CD4-positive, alpha-beta T cell treated with Interleukin-17A for 4 hours (primary cell): ENCODE data around the gene USP48.

Experiments used
- DNase-seq: peaks from one replicate; pipeline ENCODE4 v3.0.0-alpha.2; 2020; ENCODE audit warnings: mixed read lengths

The USP48 gene

DNA sequence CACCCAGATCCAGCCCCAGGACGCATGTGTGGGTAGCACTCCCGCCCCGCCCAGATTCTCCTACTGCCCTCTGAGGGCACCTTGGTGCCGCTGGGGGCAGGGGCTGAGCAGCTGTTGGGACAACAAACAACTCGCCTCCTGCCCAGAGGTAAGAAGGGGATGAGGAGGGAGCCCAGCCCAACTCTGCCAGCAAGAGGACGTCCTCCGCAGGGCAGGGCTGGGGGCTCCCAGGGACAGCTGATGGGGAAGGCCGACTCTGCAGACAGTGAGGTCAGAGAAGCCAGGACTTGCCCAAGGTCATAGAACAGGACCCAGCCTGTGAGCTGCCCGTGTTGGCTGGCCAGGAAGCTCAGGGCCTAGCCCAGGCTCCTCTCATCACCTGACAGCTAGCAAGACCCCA, 132.5 kb downstream of the USP48 start:
- DNase-seq, result no peak

DNA sequence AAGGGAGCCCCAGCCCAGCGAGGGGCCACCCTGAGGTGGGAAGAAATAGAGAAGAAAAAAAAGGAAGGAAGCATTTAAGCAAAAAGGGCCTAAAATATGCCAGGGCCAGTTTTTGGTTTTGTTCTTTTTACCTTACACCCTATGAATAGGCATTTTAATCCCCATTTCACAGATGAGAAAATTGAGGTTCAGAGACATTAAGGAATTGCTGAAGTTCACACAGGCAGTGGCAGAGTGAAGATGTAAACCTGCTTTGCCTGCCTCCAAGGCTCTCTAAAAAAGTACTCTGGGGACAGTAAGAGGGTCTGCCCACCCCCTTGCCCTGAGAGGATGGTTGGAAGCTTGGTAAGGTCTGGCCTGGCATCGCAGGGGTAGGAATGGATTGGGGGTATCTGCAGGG, 133.6 kb downstream of the USP48 start:
- DNase-seq, result no peak

DNA sequence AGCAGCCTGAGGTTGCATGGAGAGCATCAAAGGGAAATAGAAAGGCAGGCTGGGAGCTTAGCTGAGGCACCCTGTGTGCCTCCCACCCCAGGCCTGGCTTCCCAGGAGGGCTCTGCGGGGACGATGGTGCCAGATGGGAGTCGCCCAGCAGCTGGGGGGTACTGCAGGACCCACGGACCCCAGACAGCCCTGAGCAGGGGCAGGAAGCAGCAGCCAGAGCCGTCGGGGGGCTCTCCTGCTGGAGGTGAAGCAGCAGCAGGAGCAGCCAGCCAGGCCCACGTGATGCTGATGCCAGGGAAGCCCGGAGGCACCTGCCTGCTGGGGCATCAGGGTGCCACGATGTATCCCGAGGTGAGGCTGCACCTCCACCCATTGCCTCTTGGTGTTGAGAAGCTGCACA, 134.2 kb downstream of the USP48 start:
- no peak for DNase-seq

DNA sequence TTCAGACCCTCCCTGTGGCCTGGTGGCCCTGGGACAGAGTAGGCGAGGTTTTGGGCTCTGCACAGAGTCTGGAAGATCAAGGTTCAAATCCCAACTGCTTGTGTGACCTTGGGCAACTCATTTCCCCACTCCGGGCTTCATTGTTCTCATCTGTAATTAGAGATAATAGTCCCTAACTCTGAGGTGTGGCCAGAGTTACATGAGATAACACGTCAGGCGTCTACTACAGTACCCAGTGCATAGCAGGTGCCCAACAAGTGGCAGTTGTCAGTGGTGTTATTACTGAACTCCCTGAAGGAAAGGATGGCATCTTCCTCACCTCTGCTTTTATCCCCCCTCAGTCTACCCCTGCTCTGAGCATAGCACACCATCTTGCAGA, 134.6 kb downstream of the USP48 start:
- no peak for DNase-seq

DNA sequence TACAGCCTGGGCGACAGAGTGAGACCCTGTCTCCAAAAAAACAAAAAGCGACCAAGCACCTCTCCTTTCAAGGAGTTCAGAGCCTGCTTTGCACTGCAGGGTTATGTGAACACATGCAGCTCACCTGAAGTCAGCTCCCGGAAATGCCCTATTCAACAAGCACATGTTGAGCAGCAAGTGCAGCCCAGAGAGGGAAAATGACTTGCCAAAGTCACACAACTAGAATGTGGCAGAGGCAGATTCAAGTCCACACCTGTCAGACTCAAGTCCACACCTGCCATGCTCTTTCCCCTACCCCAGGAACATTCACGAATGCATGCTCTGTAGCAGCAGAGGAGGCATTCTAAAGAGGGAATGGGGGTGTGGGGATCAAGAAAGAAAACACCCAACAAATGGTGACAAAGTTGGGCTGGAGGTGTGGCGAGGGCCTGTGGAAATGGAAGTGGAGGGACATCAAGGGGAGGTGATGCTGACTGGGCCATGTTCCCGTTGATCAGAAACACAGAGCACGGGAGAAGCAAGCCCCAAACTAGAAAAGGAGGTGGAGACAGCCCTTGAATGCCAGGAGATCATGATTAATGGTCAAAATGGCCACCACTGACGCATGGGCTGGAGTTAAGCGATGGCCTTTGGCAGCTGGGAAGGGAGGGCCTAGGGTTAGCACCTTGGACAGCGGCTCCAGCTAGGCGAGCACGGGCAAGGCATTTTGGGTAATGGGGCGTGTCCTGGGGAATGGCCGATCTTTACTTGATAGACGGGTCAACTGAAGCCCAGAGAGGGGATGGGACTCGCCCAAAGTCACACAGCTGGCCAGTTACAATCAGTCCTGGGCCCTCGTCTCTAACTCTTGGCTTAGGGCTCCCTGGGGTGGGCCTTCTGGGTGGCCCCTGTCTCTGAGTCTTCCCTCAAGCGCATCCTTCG, 135.3 kb downstream of the USP48 start:
- DNase-seq, result peak; percentile 11

DNA sequence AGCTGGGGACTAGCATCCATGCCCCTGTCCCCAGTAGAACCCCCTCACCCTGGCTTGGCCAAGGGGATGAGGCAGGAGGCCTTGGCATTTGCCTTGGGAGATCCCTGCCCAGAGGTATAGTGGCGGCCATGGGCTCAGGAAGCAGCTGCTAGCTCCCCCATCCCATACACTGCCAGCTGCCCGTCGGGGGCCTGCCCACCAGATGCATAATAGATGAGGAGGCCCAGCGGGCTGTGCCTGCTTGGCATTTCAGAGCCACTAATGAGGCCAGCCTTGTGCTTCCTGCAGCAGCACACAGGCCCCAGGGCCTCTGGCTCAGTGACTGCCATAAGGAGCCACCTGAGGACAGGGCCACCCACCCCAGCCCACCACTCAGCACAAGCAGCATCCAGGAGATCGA, 137.4 kb downstream of the USP48 start:
- DNase-seq, result no peak

DNA sequence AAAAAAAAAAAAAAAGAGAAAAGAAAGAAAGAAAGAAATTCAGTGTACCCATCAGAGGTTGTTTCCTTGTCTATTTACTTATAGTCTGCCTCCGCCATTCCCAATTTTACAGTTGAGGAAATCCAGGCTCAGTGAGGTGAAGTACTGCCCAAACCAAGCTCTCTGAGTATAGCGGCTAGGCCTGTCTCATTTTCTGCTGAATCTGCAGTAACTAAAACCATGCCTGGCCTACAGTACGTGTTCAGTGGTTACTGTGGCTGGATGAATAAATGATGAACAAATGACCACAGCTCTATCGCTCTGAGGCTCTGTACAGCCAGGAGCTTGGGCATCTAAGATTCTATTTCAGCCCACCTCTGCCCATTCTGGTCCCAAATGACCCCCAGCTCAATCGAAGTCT, 138.0 kb downstream of the USP48 start:
- no peak for DNase-seq

DNA sequence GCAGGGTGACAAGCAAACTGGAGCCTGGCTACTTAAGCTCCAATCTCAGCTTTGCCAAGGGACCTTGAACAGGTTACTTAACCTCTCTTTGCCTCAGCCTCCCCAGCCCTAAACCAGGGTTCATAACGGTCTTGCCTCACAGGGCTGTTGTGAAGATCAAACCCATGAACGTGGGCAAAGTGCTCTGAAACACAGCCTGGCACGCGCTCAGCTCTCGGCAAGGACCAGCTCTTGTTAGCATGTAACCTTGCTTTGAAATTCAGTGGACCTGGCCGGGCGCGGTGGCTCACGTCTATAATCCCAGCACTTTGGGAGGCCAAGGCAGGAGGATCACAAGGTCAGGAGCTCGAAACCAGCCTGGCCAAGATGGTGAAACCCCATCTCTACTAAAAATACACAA, 138.6 kb downstream of the USP48 start:
- DNase-seq, result no peak

DNA sequence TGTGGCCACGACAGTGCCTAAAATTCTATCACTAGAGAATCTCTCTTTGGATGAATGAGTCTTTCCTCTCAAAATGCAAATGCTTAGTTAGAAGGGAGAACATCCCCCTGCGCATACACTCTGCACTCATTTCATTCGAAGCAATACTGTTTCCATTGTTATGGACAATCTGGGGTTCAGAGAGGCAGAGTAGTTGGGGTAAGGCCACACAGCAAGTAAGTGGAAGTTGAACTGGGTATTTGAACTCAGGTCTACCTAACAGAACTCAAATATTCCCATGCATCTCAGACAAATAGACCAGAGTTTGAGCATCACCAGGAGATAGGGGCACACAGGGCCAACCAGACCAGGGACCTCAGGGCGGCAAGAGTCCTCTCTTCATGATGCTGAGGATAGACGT, 139.3 kb downstream of the USP48 start:
- DNase-seq, result no peak

DNA sequence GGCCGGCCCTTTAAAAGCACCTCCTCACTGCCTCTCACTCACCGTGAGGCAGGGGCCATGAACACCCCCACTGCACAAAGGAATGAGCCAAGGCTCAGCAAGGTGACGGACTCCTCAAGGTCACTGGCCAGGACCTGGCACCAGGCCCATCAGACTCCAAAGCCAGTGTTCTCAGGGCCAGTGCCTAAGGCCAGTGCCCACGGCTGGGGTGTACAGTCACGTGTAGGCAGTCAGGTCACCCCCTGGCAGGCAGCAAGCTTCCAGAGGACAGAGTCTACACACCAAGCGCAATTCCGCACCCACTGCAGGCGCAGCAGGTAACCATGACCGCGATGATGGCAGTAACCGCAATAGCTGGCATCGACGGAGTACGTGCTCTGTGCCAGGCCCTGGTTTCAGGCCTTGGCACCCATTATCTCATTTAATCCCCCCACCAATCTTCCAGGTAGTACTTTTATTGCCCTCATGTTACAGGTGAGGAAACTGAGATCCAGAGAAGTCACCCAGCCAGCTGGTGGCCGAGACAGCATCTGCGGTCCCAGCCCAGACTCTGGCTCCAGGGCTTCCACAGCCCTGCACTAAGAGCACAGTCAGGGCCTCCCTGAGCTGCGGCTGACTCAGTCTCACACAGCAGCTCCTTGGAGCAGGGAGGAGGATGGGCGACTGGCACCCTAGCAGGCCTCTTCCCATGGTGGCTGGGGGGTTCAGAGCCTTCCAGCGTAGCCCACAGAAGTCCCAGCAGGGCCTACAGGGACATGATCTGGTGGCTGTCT, 140.8 kb downstream of the USP48 start:
- no peak for DNase-seq

DNA sequence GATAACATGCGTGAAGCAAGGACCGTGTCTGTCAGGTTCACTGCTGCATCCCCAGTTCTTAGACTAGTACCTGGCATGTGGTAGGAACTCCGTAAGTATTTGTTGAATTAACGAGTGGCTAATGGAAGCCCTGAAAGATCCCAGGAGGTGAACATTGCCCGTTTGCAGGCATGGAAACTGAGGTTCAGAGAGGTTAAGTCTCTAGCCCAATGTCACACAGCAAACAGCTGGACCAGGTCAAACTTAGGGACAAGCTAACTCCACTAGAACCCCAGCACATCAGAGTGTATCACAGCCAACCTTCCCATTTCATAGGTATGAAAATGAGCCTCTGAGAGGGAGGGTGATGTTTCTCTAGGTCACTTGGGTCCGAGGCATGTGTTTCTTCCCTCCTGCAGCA, 141.4 kb downstream of the USP48 start:
- no peak for DNase-seq

DNA sequence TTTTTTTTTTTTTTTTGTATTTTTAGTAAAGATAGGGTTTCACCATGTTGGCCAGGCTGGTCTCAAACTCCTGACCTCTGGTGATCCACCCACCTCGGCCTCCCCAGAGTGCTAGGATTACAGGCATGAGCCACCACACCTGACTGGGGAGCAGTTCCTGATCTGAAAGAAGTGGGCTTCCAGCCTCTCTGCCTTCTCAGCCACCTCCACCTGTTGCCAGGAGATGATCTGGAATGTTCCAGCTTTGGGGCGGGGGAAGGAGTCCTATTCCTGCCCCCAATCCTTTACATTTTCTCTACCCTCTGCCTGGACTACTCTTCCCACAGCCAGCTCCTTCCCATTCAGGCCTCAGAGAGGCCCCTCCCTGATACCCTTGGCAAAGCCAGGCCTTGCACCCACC, 141.9 kb downstream of the USP48 start:
- no peak for DNase-seq

DNA sequence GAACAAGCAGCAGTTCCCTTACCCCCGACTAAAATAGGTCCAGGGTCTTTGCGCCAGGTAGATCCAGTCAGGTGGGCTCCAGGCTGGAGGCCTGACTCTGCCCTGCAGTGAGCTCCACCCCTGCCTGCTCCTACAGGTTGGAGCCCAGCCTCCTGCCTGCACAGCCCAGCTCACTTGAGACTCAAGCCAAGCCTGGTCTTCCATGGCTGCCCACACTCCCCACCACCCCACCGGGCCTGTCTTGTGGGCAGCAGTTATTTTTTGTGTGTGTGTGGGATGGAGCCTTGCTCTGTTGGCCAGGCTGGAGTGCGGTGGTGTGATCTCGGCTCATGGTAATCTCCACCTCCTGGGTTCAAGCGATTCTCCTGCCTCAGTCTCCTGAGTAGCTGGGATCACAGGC, 142.3 kb downstream of the USP48 start:
- DNase-seq, result no peak

DNA sequence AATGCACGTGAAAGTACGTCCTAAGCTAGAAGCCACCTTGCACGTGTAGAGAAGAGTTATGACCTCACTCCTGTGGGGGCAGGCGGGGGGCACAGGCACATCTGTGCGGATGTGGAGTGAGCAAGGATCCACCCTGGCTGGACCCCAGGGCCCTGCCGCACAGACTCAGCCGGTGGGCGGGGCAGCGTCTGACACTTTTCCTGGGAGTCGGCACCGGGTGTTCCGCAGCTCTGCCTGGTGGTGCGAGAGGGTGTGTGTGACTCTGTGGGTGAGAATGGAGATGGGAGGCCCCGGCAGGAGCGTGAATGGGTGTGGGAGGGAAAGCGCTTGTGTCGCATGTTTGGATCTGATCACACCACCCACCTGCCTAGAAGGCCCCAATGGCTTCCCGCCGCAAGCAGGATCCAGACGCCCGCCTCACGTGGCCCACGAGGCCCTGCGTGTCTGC, 143.3 kb downstream of the USP48 start:
- no peak for DNase-seq

DNA sequence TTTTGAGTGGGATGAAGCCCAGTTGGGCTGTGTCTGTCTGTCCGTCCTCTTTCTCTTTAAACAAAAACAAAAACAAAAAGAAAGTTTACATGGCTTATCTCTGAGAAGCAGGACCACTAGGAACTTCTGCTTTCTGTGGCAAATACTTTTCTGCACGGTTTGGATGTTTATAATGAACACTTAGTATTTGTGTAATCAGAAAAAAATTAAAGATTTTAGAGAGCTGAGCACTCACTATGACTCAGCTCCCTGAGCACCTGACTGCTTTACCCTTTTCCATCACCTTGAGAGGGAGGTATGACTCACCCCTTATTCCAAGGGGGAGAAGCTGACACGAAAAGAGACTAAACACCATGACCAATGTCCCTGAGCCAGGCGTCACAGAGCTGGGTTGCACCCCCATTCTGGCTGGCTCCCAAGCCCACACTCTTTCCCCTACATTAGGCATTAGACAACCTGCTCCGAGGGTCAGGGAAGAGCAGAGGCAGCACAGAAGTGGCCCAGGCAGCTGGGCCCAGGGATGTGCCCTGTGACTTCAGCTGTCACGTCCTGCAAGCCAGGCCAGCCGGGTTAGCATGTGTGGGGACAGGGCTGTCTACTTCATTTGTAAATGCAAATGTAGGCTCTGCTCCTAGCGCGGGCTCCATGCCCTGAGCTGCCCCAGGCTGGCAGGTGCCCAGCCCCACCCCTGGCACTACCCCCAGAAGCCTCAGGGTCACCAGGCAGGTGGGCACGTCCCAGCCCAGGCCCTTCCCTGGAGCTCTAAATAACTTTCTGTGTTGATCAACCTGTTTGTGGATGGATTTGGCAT, 144.2 kb downstream of the USP48 start:
- DNase-seq, result no peak

DNA sequence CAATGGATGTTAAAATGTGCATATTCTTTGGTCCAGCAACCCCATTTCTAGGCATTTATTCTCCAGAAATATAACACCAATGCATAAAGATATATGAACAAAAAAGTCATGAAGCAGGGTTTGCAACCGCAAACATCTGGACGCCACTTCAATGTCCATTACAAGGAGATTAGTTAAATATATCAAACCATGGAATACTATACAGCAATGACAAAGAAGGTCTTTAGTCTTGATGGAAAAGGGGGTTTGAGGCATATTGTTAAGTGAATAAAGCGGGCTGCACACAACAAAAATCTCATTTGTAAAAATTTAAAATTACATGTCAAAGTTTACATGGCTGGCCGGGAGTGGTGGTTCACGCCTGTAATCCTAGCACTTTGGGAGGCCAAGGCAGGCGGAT, 145.4 kb downstream of the USP48 start:
- DNase-seq, result no peak

DNA sequence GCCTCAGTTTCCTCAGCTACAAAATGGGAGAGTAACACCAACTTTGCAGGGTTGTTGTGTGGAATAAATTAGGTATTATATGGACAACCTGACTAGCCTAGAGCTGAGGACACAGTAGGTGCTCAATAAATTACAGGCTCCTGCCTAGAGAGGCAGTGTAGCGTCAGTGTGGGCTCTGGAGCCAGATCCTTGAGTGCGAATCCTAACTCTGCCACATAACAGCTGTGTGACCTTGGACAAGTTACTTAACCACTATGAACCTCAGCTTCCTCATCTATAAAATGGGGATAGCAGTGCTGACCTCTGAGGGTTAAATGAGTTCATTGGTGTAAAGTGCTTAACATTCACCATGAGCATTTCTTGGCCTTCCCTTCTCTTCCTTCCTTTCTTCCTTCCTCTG, 146.9 kb downstream of the USP48 start:
- DNase-seq, result no peak

DNA sequence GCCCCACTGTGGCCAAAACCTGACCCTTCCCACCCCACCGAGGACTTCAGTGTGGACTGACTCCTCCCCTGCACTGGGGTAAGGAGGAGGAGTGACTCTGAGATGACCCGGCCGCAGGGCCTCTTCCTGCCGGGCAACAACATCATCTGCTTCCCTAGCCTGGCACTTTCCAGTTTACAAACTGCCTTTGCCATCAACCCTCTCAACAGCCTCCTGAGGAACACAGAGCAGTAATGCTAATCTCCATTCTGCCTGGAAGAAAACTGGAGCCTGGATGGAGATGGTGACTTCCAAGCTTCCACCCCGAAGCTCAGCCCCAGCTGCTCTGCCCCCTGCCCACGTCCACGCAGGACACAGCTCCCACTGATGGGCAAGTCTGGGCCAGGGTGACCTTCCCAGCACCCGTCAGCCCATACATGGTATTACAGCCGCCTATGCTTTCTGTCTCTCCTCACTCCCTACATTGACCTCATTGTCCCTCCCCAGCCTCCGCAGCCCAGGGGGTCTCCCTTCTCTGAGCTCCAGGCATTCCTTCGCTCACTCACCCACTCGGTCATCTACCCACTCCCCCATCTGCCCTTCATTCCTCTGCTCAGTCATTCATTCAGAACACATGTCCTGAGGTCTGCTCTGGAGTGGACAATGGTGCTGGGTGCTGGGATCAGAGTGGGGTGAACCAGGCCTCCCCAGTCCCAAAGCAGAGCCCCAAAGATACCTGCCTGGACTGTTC, 148.0 kb downstream of the USP48 start:
- no peak for DNase-seq

DNA sequence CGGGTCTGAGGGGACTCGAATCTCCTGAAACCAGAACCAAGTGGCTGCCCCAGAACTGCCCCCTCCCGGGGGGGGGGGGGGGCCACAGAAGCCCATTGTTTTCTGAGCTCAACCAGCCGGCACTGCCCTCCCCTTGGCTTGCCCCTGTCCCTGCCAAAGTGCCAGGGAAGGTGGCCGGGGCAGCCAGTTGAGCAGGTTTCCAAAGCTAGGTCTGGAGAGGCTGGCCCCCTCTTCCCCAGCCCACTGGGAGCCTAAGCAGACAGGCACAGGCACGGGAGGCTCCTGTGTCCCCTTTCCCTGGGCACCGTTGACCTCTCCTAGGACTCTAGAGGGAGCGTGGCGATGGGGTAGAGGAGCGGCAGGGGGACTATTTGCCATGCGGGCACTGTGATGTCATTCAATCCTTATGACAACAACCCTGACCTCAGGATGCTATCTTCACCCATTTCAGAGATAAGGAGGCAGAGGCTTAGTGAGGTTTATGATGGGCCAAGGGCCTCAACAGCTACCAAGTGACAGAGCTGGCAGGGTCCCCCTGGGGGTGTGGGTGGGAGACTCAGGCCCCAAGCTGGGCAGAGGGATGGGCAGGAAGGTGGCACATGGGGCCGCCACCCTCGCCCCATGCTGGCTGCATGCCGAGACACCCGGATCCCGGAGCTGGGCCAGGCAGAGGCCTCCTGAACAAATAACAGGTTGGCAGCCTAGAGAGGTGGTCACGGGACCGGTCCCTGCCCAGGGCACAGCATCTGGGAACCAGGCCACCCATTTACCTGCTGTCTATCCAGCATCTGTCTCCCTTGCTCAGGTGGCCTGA, 148.8 kb downstream of the USP48 start:
- DNase-seq, result no peak

DNA sequence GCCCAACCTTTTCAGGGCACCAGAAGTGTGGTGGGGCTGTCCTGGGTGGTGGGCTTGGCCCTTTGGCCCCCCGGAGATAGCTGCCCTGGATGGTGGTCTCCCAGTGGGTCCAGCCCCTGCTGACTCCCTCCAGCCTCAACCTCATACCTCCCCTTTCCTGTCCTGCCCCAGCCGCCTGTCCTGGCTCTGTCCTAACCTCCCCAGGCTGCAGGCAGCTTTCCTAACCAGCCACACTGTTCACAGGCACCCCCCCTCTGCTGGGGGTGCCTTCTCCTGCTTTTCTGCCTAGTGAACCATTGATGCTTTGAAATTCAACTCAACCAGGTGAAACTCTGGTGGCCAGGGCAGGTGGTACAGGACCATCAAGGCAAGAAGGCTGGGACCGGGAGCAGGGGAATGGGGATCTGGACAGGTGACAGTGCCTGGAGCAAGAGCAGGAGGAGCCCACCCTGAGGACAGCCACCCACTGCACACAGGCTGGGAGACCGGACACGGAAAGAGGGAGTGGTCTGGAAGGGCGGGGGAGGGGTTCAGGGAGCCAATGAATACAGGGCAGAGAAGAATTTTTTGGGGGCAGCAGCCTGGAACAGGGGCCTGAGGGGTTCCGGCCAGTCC, 149.7 kb downstream of the USP48 start:
- no peak for DNase-seq
